GM21423 (cell line): ENCODE data around the gene DLL4.

ENCODE experiments used
- ATAC-seq: cut with Tn5 transposase; IDR thresholded peaks from one replicate; pipeline ENCODE4 v1.9.1; 2021; ENCODE audit warnings: mild to moderate bottlenecking, moderate library complexity; ENCODE audit not compliant: unreplicated experiment

The DLL4 gene

GRCh38 chr15:40926659-40927494, 2.3 kb upstream of the DLL4 start:
- no peak for ATAC-seq

- no peak for ATAC-seq
These were observed 1.7 kb upstream of the DLL4 start for GRCh38 chr15:40927495-40927872.

GRCh38 chr15:40927873-40928806, 1.0 kb upstream of the DLL4 start:
- no peak for ATAC-seq

GRCh38 chr15:40929660-40930429, 705 bp downstream of the DLL4 start:
- ATAC-seq = no peak

- no peak for ATAC-seq
These were observed 1.5 kb downstream of the DLL4 start for GRCh38 chr15:40930430-40931299.

- ATAC-seq = no peak
These were observed 2.4 kb downstream of the DLL4 start for GRCh38 chr15:40931300-40932142.

- no peak for ATAC-seq
These were observed 3.0 kb downstream of the DLL4 start for GRCh38 chr15:40932156-40932555.

GRCh38 chr15:40932649-40933516, 3.7 kb downstream of the DLL4 start:
- no peak for ATAC-seq

GRCh38 chr15:40933517-40933902, 4.4 kb downstream of the DLL4 start:
- no peak for ATAC-seq

- no peak for ATAC-seq
These were observed 5.3 kb downstream of the DLL4 start for GRCh38 chr15:40934457-40934856.

- ATAC-seq = no peak
These were observed 7.1 kb downstream of the DLL4 start for GRCh38 chr15:40936234-40936708.

GRCh38 chr15:40936709-40937666, 7.8 kb downstream of the DLL4 start:
- no peak for ATAC-seq

- no peak for ATAC-seq
These were observed 8.8 kb downstream of the DLL4 start for GRCh38 chr15:40937762-40938535.

- ATAC-seq = no peak
These were observed 9.4 kb downstream of the DLL4 start for GRCh38 chr15:40938536-40938870.

GRCh38 chr15:40940296-40940801, 11.2 kb downstream of the DLL4 start:
- ATAC-seq = no peak

GRCh38 chr15:40941068-40941527, 12.0 kb downstream of the DLL4 start:
- no peak for ATAC-seq
